K562 (cell line): Measurements from ENCODE around the gene USP49. TPM values are rescaled to one million over a fixed set of nuclear protein-coding genes. Genes with fewer than 3 reads are reported as not detected.

Experiments
- BACH1 ChIP-seq: fragments of 200-800 bp; sonication (Bioruptor generic); IDR thresholded peaks from 2 replicates; pipeline ENCODE4 v1.6.1; 2016; ENCODE audit warnings: missing genetic modification characterization, missing compliant biosample characterization
- CC2D1A ChIP-seq: fragments of 450-650 bp; IDR thresholded peaks from 2 replicates; pipeline ENCODE4 v1.6.1; 2017; ENCODE audit warnings: mild to moderate bottlenecking
- CREB1 ChIP-seq, 2 experiments: sonication (generic) in 1 of 2; formaldehyde crosslinking in 1 of 2; IDR thresholded peaks; 2 replicates each; pipeline versions ENCODE4 v1.6.1 to v1.8.0; 2012 to 2022; ENCODE audit warnings: inconsistent platforms in 1 of 2, mild to moderate bottlenecking in 1 of 2, missing genetic modification reagents in 1 of 2, moderate library complexity in 1 of 2
- DEAF1 ChIP-seq: fragments of 450-650 bp; formaldehyde crosslinking; IDR thresholded peaks from 2 replicates; pipeline ENCODE4 v1.4.0; 2020; ENCODE audit warnings: mild to moderate bottlenecking, moderate library complexity
- ESRRA ChIP-seq: fragments of 450-650 bp; IDR thresholded peaks from 2 replicates; pipeline ENCODE4 v1.6.1; 2014; ENCODE audit warnings: low read depth, mild to moderate bottlenecking, moderate library complexity, borderline replicate concordance
- JUND ChIP-seq, 2 experiments: IDR thresholded peaks; 2 replicates in 1 of 2; 3 replicates in 1 of 2; pipeline ENCODE4 v1.6.1; 2011; ENCODE audit warnings: borderline replicate concordance in 2 of 2, low read depth in 2 of 2, low read length in 2 of 2, improper control_type of control experiment in 1 of 2, missing biosample characterization in 1 of 2, missing genetic modification characterization in 1 of 2, missing genetic modification reagents in 1 of 2
- KAT7 ChIP-seq: sonication (generic); formaldehyde crosslinking; IDR thresholded peaks from 2 replicates; pipeline ENCODE4 v1.8.0; 2022; ENCODE audit warnings: missing genetic modification reagents, mild to moderate bottlenecking, borderline replicate concordance
- KLF10 ChIP-seq: fragments of 250-450 bp; sonication (Bioruptor Pico); IDR thresholded peaks from 2 replicates; pipeline ENCODE4 v1.6.1; 2021; ENCODE audit warnings: matching md5 sums
- MEIS2 ChIP-seq: fragments of 450-650 bp; IDR thresholded peaks from 2 replicates; pipeline ENCODE4 v1.6.1; 2014; ENCODE audit warnings: mild to moderate bottlenecking; ENCODE audit not compliant: partially characterized antibody
- NCOR1 ChIP-seq: fragments of 450-650 bp; IDR thresholded peaks from 2 replicates; pipeline ENCODE4 v1.6.1; 2016; ENCODE audit warnings: mild to moderate bottlenecking, moderate library complexity
- NR2C1 ChIP-seq, 2 experiments: fragments of 450-650 bp; IDR thresholded peaks; 2 replicates each; pipeline ENCODE4 v1.6.1; 2017; ENCODE audit warnings: mild to moderate bottlenecking in 2 of 2, antibody characterized with exemption in 1 of 2, inconsistent platforms in 1 of 2, missing compliant biosample characterization in 1 of 2, missing genetic modification characterization in 1 of 2
- PHB2 ChIP-seq: fragments of 450-650 bp; IDR thresholded peaks from 2 replicates; pipeline ENCODE4 v1.6.1; 2017; ENCODE audit warnings: low read depth
- PHF8 ChIP-seq: fragments of 200-600 bp; sonication (generic); IDR thresholded peaks from 2 replicates; pipeline ENCODE4 v1.6.1; 2012; ENCODE audit warnings: mixed run types, mild to moderate bottlenecking, inconsistent platforms, low read length, moderate library complexity, borderline replicate concordance
- PKNOX1 ChIP-seq: fragments of 450-650 bp; IDR thresholded peaks from 2 replicates; pipeline ENCODE4 v1.6.1; 2016
- RB1 ChIP-seq: fragments of 450-650 bp; IDR thresholded peaks from 2 replicates; pipeline ENCODE4 v1.6.1; 2017; ENCODE audit warnings: low read depth, mild to moderate bottlenecking
- SMAD4 ChIP-seq: fragments of 250-450 bp; sonication (Bioruptor Pico); conservative IDR thresholded peaks from 2 replicates; pipeline ENCODE4 v1.8.0; 2021; ENCODE audit warnings: inconsistent platforms, mild to moderate bottlenecking, moderate library complexity
- SMARCE1 ChIP-seq: fragments of 450-650 bp; IDR thresholded peaks from 2 replicates; pipeline ENCODE4 v1.7.1; 2016; ENCODE audit warnings: mild to moderate bottlenecking
- TRIM28 ChIP-seq: fragments of 450-650 bp; IDR thresholded peaks from 2 replicates; pipeline ENCODE4 v1.6.1; 2017
- XRCC5 ChIP-seq: fragments of 200-400 bp; formaldehyde crosslinking; IDR thresholded peaks from 2 replicates; pipeline ENCODE4 v1.6.1; 2017; ENCODE audit warnings: low read depth, mild to moderate bottlenecking, low read length
- ZNF592 ChIP-seq: fragments of 450-650 bp; IDR thresholded peaks from 2 replicates; pipeline ENCODE4 v1.6.1; 2017; ENCODE audit warnings: antibody characterized with exemption, mild to moderate bottlenecking
- polyA plus RNA-seq, 8 experiments: library from polyadenylated mRNA; depleted of rRNA in 4 of 8; stranded (reverse) in 5 of 8; unstranded in 3 of 8; fragments of >200 nt; fragmentation: Nextera tagmentation in 2 of 8; fragmentation: Illumina TruSeq in 1 of 8; extraction: Ambion mirVana in 2 of 8; extraction: Trizol in 1 of 8; gene quantifications; 2 replicates each; pipeline versions ENCODE4 v1.2.1 to v1.2.3, GENCODE V29; 2011 to 2014; ENCODE audit warnings: inconsistent platforms in 1 of 8, missing spikeins in 1 of 8
- total RNA-seq, 7 experiments: library from RNA; depleted of rRNA in 6 of 7; stranded (reverse); fragments of >200 nt in 6 of 7; fragmentation: Illumina TruSeq in 2 of 7; extraction: Trizol in 2 of 7; gene quantifications; 2 replicates each; pipeline versions ENCODE4 v1.2.1 to v1.2.3, GENCODE V29; 2011 to 2021; ENCODE audit warnings: low replicate concordance in 1 of 7

The USP49 gene
- total and polyA plus RNA-seq, 9 of the 15 experiments (the other 6 are each of a cell fraction or from before 2014, with no cell fraction given): 1.0 to 9.9 (median 6.5) TPM

- 0 out of 2 replicates have a peak, but pooled peaks have one; percentile 28 for TF ChIP-seq ZNF592
- TF ChIP-seq ESRRA: peak; percentile 46
- peak; percentile 83 for TF ChIP-seq DEAF1 (CRISPR knock-in tag)
- TF ChIP-seq CREB1 (IDR thresholded peaks at IDR 0.05): 0 out of 2 replicates have a peak, but pooled peaks have one; percentile 15
- TF ChIP-seq CREB1 (CRISPR knock-in tag; IDR thresholded peaks at IDR 0.05): no peak
- no peak for TF ChIP-seq PHF8
- TF ChIP-seq TRIM28: 0 out of 2 replicates have a peak, but pooled peaks have one; percentile 11
- no peak; the same call in 1 of the 2 replicates for TF ChIP-seq PHB2
- peak; percentile 63 for TF ChIP-seq PKNOX1
- peak; percentile 50; the same call in 1 of the 2 replicates for TF ChIP-seq KAT7
- TF ChIP-seq XRCC5: 0 out of 2 replicates have a peak, but pooled peaks have one; percentile 29
- TF ChIP-seq JUND (IDR thresholded peaks at IDR 0.05; ENCODE audit: borderline replicate concordance, low read depth, low read length): peak; percentile 97
- TF ChIP-seq JUND (tag; IDR thresholded peaks at IDR 0.05; ENCODE audit: borderline replicate concordance, low read depth, low read length): peak; percentile 96; the same call in 2 of the 3 replicates
- TF ChIP-seq SMAD4 (CRISPR knock-in tag): peak; percentile 88
- TF ChIP-seq BACH1: 0 out of 2 replicates have a peak, but pooled peaks have one; percentile 33
- TF ChIP-seq RB1: peak; percentile 16; the same call in 1 of the 2 replicates
- TF ChIP-seq MEIS2: peak; percentile 49
- peak; percentile 87 for TF ChIP-seq SMARCE1
- TF ChIP-seq CC2D1A: peak; percentile 84
- TF ChIP-seq KLF10 (CRISPR knock-in tag): no peak
- TF ChIP-seq NR2C1 (IDR thresholded peaks at IDR 0.05): no peak
- TF ChIP-seq NR2C1 (tag; IDR thresholded peaks at IDR 0.05): no peak
- TF ChIP-seq NCOR1: peak; percentile 55
These were observed 48.4 kb downstream of the USP49 start (continued) for GRCh38 chr6:41846666-41847237.
